SK-N-DZ (cell line): ENCODE results near the gene ALKBH2.
"Not testable (repeated sequence)": the region's sequence is repeated elsewhere in the genome, so short reads cannot be mapped to it uniquely, and the experiment has no call there.

Experiments used
- DNase-seq: peaks from one replicate; pipeline ENCODE4 v3.0.0-alpha.2; 2015; ENCODE audit warnings: low spot score

The ALKBH2 gene

GRCh38 chr12:109069307-109070271 lies 23.7 kb downstream of the ALKBH2 start:
- DNase-seq = no peak

GRCh38 chr12:109065853-109066193 lies 27.4 kb downstream of the ALKBH2 start:
- DNase-seq = no peak

- DNase-seq = no peak
These were observed 28.0 kb downstream of the ALKBH2 start for GRCh38 chr12:109065154-109065852.

GRCh38 chr12:109064143-109064542 lies 29.1 kb downstream of the ALKBH2 start:
- no peak for DNase-seq

- DNase-seq = no peak
These were observed 34.5 kb downstream of the ALKBH2 start for GRCh38 chr12:109058773-109059172.

GRCh38 chr12:109057376-109057775 lies 35.9 kb downstream of the ALKBH2 start:
- no peak for DNase-seq

- no peak for DNase-seq
These were observed 36.4 kb downstream of the ALKBH2 start for GRCh38 chr12:109056891-109057290.

- no peak for DNase-seq
These were observed 38.8 kb downstream of the ALKBH2 start for GRCh38 chr12:109054520-109054919.

GRCh38 chr12:109054124-109054513 lies 39.2 kb downstream of the ALKBH2 start:
- DNase-seq = not testable (repeated sequence)

GRCh38 chr12:109053382-109054123 lies 39.7 kb downstream of the ALKBH2 start:
- DNase-seq = no peak

- peak; percentile 86 for DNase-seq
These were observed 40.6 kb downstream of the ALKBH2 start, which contains the start of gene USP30 for GRCh38 chr12:109052414-109053323. Gene USP30 (plus strand): TSS chr12:109052576. CDS start chr12:109052679, 103 bp downstream.

- no peak for DNase-seq
These were observed 41.2 kb downstream of the ALKBH2 start for GRCh38 chr12:109052097-109052413.

GRCh38 chr12:109049794-109050193 lies 43.5 kb downstream of the ALKBH2 start:
- not testable (repeated sequence) for DNase-seq

GRCh38 chr12:109048706-109049105 lies 44.6 kb downstream of the ALKBH2 start:
- DNase-seq = not testable (repeated sequence)

- no peak for DNase-seq
These were observed 46.0 kb downstream of the ALKBH2 start for GRCh38 chr12:109047081-109047805.

GRCh38 chr12:109044241-109044640 lies 49.0 kb downstream of the ALKBH2 start:
- no peak for DNase-seq
